ENCODE results near the gene SKAP1.

SKAP1 gene

DNA sequence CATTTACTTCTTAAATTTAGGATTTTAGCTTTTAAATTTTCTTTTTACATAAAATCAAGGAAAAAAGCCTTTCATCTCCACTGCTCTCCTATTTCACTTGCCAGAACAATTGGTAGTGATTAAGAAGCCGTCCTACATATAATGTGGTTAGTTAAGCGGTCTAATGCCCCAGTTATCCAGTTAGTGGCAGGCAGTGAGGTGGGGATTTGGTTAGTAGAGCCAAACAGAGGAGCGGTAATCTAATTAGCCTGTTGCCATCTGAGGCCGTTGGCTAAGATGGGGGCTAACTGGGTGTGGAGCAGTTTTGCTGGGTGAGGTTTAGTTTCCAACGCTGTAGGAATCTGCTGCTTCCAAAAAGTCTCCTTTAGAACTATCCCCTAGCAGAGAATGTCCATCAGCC lies 300.0 kb downstream of the SKAP1 start:
- no peak for DNase-seq

DNA sequence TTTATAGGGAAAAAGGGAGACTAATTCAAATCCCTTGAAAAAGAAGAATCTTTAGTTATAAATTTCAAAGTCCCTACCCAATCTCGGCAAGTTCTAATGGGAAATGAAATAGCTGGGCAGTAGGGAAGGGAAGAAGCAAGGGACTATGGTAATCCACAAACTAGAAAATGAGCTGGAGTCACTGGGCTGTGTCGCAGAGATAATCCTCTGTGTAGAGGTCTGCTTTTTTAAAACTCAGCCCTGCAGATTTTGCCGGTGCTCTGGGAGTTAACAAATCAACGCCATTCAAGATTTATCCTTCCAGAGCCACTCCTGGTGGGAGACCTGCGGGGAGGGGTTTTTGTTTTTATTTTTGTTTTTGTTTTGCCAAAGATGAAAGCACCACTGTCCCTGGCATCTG lies 301.6 kb downstream of the SKAP1 start:
- DNase-seq: no peak

DNA sequence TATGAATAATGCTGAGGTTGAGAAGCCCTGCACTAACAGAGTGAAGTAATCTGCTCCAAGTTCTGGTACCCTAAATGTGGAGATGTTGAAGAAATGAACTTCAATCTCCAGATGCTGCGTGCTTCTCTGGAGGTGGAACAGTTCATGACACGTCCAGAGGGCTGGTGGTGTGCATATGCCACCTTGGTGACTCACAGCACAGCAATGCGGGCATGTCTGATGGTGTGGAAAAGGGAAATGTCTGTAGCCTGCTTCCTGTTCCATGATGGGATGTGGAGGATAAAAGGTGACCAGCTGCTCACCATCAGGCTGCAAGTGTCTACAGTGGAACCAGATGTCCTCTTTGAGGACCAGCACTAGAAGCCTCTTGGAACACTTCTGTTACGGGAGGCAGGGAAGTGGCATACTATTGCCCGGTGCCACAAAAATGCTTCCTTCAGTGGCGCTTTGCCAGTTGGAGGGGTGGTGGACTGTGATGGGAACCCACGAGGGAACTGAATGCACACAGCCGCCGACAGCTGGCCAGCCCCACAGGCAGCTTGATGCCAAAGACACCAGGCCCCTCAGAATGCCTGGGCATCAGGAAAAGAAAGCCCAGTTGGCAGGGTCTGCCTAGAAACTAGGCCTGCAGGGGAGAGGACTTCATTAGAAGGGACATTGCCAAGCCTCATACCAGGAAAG lies 302.5 kb downstream of the SKAP1 start:
- DNase-seq: no peak

DNA sequence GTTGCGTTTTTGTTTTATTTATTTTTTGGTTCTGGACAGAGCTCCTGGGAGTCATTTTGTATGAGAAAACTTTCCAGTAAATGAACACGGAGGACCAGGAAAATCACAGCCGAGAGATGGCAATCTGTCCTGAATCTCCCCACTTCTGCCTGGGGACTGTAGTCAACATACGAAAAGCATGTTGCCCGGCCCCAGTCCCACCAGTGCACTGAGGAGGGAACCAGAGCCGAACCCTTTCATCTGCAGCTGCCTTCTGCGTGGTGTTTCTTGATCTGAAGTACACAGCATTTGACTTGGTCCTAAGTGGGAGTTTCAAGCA lies 303.5 kb downstream of the SKAP1 start:
- no peak for DNase-seq

DNA sequence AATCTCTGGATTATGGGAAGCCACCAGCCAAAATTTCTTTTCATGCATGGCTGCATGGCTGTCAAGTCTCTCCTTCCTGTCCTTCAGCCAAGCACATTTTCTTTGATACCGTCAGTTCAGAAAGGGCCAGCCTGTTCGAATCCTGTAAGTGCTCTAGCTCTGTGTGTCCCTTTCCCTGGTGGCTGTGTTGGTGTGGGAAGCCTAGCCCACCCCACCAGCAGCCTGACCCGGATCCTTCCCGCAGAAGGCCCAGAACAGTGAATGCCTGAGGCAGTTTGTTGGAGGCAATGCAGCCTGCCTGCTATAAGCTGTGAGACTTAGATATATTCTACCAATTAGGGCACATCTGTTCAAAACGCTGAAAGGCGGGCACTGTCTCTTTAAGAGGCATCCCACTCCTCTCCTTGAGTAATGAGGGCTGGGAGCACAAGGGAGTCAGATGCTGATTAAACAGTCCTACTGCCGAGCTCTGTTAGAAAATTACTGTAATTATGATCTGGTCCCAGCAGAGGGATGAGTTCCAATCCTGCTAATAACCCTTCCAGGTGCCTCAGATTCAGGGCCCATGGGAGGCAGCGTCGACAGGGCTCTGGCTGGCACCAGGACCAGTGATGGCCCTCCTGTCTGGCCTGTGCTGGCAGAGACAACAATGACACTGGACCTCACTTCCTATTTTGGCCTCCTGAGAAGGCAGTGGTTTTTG lies 304.0 kb downstream of the SKAP1 start:
- no peak for DNase-seq

DNA sequence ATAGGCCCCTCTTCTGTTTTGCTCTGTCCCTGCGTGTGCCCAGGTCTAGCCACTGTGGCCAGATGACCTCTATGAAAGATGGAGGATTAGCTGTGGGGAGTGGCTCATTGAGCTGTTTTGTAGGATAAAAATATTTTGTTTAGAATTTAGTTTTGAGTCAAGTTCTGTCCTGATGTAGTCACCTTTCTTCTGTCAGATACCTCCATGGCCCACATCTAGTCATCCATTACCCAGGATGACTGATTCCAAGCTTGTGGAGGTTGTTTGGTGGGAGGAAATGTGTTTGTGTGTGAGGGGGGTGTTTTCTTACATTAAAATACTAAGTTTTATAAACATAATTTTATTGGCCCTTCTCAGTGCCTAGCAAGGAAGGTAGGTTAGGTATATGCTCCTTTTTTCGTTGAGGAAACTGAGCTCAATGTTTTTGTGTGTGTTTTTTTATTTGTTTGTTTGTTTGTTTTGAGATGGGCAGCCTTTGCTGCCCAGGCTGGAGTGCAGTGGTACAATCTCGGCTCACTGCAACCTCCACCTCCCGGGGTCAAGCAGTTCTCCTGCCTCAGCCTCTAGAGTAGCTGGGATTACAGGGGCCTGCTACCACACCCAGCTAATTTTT lies 306.1 kb downstream of the SKAP1 start:
- no peak for DNase-seq

DNA sequence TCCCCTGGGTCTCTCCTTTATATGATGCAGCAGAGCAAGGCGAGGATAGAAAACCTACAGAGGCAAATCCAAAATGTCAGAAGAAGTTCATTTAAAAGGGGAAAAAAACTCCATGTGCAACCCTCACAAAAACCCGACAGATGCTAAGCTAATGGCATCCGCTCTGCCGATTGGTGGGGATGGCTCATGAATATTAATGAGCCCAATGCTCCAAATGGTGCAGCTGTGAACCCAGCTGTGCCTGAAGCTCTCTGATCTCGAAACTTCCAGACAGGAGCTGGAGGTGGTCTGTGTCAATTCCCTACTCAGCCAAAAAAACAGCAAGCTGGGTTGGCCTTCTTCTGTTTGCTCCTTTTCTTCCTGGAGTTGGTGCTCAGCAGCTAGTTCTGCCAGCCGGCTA lies 306.9 kb downstream of the SKAP1 start:
- DNase-seq: no peak

DNA sequence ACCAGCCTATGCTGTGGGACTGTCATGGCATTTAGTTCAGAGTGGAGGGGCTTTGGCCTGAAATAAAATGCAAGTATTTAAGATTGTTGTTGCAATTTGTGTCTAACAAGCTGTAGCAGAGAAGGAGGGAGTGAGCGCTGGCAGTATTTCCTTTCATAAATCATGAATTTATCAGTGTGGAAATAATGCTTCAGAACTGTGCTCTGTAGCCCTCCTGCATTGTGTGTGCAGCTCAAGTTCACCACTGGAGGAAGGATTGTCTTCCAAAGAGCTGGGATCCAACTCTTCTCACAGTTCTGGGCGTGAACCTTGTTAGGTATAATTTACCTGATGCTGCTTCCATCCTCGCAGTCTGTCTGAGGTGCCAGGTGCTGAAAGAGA lies 307.4 kb downstream of the SKAP1 start:
- DNase-seq: no peak

DNA sequence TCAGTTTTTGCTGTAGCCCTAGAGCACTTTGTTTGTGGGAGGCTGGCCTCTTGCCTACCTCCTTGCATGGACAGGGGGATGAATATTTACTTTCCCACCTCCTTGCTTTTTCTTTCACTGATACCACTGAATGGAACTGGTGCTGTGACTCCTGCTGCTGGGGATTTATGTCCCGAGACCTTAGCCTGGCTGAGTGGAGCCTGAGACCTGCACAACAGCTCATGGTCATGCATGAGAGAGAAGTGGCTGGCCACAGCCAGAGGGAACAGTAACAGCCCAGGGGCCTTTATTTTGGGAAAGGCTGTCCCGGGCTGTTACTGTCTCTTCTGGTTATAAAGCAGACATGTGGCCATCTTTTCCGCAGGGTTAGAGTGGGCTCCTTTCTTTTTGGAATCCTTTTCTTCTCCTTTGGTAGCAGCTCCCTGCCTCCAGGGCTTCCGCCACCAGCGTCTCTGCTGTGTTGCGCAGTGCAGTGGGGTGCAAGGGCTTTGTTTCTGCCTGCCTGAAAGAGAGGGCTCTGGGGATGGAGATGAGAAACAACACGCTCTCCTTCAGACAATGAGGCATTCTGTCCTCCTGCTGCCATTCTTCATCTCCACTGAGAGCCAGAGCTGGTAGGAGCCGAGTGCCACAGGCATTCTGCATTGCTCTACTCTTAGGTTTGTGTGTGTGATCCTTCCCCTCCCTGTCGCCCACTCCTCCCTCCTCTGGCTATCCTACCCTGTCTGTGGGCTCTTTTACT lies 307.9 kb downstream of the SKAP1 start:
- DNase-seq: no peak

DNA sequence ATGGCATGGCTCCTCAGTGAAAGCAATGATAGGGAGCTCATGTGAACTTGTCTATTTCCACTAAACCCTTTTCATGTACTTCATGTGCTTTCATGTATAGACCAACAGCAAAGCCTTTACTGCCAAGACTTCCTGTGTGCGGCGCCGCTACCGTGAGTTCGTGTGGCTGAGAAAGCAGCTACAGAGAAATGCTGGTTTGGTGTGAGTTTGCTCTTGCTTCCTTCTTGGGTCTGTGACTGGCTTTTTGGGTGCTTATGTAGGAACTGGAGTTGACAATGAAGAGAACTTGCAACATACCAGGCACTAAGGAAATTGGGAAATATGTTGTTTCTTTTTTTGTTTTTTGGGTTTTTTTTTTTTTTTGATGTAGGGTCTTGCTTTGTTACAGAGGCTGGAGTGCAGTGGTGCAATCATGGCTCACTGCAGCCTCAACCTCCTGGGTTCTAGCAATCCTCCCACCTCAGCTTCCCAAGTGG lies 316.8 kb downstream of the SKAP1 start:
- peak; percentile 45 for DNase-seq

DNA sequence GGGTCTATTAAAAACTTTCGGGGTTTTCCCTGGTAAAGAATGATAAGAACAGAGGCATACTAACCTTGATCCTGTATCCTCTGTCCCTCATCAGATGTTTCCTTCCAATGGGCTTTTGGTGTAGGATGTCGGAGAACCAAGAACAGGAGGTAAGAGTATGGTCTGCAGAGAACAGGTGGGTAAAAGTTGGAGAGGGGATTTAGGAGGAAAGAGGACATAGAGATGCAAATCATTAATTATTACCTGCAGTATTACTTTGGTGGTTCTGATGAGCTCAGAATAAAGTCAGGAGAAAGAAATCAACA lies 318.1 kb downstream of the SKAP1 start:
- no peak for DNase-seq

DNA sequence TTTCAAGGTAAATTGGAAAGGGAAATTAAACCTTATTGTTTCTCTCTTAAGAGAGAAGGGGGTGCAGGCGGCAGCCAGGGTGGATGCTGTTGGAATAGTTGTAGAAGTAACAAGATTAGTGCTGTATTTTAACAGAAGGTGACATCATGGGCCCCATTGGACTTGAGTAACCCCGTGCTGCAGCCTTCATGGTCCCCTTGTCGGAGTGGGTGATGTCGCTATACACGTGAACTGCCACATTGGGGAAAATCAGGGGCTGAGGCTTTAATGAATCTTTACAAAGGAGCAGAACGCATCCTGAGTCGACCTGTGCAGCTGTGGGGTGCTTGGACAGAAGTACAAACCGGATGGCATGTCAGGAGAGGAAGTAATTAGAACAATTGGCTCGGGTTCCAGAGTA lies 319.3 kb downstream of the SKAP1 start:
- DNase-seq: no peak

DNA sequence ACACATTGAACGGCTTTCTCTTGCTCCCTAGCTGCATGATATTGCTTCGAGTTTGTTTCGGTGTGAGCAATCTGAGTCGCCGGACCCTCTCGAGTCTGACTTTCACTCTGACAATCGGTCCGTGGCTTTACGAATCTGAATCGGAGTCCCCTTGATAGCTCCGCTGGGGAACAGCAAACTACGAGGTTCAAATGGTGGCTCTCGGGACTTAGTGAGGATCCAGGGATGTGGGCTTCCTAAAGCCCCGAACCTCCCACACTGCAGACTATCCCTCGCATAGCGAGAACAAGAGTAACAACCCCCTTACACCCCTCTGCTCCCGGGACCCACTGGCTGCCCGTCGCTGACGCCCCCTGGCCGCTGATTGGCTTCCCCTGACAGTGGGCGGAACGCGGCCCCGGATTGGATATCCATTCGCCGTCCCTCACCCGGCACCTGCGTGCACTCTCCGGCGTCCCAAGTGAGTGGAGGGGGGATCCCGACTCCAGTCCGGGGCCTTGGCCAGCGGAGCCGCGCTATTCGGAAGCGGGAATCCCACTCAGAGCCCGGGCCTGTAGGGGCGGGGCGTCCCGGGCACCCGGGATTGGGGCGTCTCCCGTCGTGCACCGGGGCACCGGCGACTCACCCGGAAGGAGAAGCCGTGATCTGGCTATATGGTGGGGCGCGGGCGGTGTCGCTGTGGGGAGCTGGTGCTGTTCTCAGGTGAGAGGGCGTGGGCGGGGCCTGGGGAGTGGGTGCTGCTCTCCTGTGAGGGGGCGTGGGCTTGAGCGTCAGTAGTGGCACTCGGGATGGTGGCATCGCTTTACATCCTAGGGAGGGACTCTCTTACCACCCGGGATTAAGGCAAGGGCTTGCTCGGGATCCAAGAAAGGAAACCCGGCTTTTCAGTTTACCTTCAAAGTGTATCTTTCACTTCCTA lies 322.6 kb downstream of the SKAP1 start, which contains the start of gene SNX11:
SNX11 (plus strand) TSS at position 630 of the 919 bp plus-strand sequence. CDS start 4,278 bp downstream, outside the sequence.
- DNase-seq: peak; percentile 94

DNA sequence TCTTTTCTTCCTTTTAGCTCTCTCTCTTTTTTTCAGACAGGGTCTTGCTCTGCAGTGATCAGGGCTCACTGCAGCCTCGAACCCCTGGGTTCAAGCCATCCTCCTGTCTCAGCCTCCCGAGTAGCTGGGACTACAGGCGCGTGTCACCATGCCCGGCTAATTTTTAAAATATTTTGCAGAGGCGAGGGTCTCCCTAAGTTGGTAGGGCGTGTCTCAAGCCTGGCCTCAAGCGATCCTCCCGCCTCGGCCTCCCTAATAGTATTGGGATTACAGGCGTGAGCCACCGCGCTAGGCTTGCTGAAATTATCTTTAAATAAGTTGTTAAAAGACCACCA lies 323.2 kb downstream of the SKAP1 start:
- DNase-seq: no peak

DNA sequence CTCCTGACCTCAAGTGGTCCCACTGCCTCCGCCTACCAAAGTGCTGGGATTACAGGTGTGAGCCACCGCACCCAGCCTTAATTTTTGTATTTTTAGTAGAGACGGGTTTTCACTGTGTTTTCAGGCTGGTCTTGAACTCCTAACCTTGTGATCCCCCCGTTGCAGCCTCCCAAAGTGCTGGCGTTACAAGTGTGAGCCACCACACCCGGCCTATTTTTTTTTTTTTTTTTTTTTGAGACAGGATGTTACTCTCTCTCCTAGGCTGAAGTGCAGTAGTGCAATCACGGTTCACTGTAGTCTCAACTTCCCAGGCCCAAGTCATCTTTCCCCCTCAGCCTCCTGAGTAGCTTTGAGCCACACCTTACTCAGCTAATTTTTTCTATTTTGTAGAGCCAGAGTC lies 325.6 kb downstream of the SKAP1 start:
- no peak for DNase-seq

DNA sequence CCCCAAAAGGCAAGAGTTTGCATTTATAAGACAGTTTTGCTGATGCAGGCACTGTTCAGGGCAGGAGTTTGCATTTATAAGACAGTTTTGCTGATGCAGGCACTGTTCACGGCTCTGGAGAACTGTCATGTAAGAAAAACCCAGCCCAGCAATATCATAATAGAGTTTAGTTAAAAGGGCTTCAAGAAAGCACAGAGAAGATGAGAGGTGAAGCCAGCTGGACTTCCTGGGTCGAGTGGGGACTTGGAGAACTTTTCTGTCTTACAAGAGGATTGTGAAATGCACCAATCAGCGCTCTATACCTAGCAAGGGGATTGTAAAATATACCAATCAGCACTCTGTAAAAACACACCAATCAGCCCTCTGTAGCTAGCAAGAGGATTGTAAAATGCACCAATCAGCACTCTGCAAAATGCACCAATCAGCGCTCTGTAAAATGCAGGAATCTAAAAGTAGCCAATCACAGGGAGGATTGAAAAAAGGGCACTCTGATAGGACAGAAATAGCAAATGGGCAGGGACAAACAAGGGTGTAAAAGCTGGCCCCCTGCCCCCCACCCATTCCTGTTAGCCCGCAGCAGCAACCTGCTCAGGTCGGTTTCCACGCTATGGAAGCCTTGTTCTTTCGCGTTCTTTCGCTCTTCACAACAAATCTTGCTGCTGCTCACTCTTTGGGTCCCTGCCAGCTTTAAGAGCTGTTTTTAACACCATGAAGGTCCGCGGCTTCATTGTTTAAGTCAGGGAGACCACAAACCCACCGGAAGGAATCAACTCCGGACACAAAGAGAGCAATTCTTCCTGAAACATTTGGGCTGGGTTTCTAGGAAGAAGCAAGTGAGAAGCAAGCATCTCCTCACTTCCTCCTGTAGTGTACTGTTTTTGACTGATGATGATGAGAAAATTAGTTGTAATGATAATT lies 327.0 kb downstream of the SKAP1 start:
- DNase-seq: peak; percentile 56

DNA sequence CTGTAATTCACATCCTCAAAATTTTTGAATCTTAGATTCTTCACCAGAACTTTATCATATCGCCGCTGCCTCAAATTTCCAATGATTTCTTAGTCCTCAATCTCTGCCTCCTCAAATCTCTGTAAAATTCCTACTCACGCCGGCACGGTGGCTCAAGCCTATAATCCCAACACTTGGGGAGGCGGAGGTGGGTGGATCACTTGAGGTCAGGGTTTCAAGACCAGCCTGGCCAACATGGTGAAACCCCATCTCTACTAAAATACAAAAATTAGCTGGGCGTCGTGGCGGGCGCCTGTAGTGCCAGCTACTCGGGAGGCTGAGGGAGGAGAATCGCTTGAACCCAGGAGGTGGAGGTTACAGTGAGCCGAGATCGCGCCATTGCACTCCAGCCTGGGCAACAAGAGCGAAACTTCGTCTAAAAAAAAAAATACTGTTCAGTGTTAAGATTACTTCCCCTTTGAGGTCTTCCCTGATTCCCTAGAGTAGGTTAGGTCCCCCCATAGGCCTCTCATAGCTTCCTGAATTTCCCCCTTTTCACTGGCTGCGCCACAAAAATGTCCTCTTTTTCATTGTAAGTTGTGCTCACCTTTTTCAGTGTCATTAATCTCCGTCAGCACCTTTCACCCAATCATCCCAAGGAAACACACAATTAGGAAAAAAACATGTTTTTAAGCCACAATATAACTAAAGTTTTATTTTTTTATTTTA lies 327.8 kb downstream of the SKAP1 start:
- DNase-seq: no peak

DNA sequence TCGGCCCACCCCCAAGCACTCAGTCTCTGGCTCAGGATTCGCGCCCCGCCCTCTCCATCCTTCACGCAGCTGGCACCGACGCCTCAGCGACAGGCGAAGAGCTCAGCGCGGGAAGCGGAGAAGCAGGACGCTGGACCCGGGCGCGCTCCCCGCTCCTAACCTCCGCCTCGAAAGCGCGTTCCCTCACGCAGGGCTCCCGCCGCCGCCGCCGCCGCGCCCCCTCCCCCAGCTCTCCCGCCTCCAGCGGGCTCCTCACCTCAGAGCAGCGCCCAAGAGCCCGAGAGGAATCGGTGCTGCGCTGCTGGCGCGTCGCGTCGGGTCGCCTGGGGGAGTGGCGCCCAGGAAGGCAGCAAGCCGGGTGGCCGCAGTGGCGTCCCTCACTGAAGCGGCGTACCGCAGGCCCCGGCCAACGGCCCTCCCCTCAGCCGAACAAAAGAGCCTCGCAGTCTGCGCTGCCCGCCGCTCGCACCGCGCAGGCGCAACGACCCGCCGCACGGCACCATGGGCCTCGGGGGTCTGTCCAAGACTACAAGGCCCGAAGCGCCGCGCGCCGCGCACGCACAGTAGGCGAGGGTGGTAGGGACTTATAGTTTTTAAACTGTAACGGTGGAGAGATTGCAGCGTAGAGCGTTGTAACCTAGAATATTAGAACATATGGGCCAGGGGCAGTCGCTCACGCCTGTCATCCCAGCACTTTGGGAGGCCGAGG lies 328.8 kb downstream of the SKAP1 start, which contains the start of gene CBX1:
CBX1 (minus strand) TSS at position 467 of the 709 bp plus-strand sequence. CDS start 24,474 bp downstream, outside the sequence.
- peak; percentile 97 for DNase-seq

DNA sequence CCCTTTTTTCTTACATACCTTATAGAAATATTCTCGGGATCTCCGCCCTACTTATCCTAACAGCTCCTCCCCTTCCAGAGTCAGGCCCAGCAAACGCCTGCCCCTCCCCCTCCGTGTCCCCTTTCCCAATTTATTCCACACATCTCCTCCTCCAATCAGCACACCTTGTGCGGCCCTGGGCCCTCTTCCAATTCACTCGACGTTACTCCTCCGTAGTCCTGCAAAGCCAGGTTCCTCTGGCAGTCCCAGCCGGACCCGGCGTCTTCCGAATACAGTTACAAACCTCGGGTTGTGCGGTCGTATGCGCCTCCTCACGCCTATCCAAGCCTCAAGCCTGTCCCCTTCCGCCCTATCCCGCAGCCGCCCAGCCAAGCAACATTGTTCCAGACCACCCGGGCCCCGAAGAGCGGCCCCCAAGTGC lies 329.4 kb downstream of the SKAP1 start:
- DNase-seq: no peak

DNA sequence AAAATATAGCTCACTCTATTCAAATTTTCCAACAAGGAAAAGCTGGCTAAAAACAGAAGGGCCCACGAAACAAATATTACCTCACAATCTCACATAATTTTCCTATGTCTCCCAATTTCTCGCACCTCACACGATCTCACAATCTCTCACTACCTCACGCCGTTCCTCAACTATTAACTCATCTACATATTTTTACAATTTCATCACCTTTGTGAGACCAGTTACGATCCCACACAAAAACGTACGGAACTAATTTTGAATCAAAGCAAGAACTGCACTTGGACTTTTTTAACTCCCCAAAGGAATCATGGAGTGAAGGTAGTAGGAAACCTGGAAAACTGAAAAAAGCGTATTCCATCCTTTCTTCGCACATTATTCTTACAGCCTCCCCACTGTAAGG lies 329.9 kb downstream of the SKAP1 start:
- no peak for DNase-seq
